Dendritic cell treated with granulocyte-macrophage colony-stimulating factor and Interleukin-4, amounts not matched to agents 40 ng/mL and 50 ng/mL, for 4 days (primary cell): Measurements from ENCODE around the gene OR1L8.
"Not testable (repeated sequence)": the region's sequence is repeated elsewhere in the genome, so short reads cannot be mapped to it uniquely, and the experiment has no call there.

Experiments
- H3K27ac Mint-ChIP-seq: one replicate; pipeline ENCODE4 v1.8.0; 2022; ENCODE audit warnings: mild to moderate bottlenecking, mixed read lengths
- H3K27me3 Mint-ChIP-seq: one replicate; pipeline ENCODE4 v1.8.0; 2022; ENCODE audit warnings: mild to moderate bottlenecking, mixed read lengths
- H3K36me3 Mint-ChIP-seq: one replicate; pipeline ENCODE4 v1.8.0; 2022; ENCODE audit warnings: low read depth, mixed read lengths
- H3K4me1 Mint-ChIP-seq: one replicate; pipeline ENCODE4 v1.8.0; 2022; ENCODE audit warnings: low read depth, mixed read lengths
- H3K4me3 Mint-ChIP-seq: one replicate; pipeline ENCODE4 v1.8.0; 2022; ENCODE audit warnings: mild to moderate bottlenecking, moderate library complexity, mixed read lengths
- H3K9me3 Mint-ChIP-seq: one replicate; pipeline ENCODE4 v1.8.0; 2022; ENCODE audit warnings: mixed read lengths
- intact Hi-C: fragments of 100-400 bp; cut with micrococcal nuclease; formaldehyde crosslinking; loops from one replicate; pipeline ENCODE4 v1.15.0; 2022

Gene OR1L8, protein sequence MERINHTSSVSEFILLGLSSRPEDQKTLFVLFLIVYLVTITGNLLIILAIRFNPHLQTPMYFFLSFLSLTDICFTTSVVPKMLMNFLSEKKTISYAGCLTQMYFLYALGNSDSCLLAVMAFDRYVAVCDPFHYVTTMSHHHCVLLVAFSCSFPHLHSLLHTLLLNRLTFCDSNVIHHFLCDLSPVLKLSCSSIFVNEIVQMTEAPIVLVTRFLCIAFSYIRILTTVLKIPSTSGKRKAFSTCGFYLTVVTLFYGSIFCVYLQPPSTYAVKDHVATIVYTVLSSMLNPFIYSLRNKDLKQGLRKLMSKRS

DNA sequence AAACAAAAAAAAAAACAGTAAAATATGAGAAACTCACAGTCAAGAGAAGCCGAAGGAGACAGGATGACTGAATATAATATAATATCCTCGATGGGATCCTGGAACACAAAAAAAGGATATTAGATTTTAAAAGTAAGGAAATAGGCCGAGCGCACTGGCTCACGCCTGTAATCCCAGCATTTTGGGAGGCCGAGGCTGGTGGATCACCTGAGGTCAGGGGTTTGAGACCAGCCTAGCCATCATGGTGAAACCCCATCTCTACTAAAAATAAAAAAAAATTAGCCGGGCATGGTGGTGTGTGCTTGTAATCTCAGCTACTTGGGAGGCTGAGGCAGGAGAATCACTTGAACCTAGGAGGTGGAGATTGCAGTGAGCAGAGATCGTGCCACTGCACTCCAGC, at the start of gene OR1L8:
Gene OR1L8 (minus strand): TSS at position 101 of the 400 bp plus-strand sequence. CDS start 14,907 bp downstream, outside the sequence.
- H3K9me3 Mint-ChIP-seq, H3K4me3 Mint-ChIP-seq, H3K27me3 Mint-ChIP-seq, H3K27ac Mint-ChIP-seq, intact Hi-C loops, H3K4me1 Mint-ChIP-seq, H3K36me3 Mint-ChIP-seq: not testable (repeated sequence)

DNA sequence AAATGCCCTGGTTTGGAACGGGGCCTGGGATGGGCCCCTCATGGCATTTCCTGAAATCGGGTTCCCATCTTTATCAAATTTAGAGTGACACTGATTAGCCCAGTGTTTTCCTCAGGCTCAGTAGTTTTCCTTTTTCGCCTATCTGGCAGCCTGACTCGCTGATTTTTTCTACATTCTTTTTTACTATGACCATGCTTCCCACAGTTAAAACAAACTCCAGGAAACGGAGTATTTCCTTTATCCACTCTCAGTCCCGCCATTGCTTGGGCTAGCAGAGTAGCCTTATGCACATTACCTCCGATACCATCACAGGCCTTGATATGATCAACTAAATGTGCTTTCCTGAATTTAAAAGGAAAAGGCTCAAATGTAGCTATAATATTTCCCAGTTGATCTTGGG, 36.8 kb upstream of the OR1L8 start:
- H3K36me3 Mint-ChIP-seq: no peaks in the 10 kb centered on the region
- H3K27ac Mint-ChIP-seq: no peak overlapping the region
- no peaks in the 10 kb centered on the region for H3K4me1 Mint-ChIP-seq
- intact Hi-C loops: no loop called here
- H3K27me3 Mint-ChIP-seq: no peaks in the 10 kb centered on the region
- H3K9me3 Mint-ChIP-seq: no peaks in the 10 kb centered on the region
- H3K4me3 Mint-ChIP-seq: no peak overlapping the region

DNA sequence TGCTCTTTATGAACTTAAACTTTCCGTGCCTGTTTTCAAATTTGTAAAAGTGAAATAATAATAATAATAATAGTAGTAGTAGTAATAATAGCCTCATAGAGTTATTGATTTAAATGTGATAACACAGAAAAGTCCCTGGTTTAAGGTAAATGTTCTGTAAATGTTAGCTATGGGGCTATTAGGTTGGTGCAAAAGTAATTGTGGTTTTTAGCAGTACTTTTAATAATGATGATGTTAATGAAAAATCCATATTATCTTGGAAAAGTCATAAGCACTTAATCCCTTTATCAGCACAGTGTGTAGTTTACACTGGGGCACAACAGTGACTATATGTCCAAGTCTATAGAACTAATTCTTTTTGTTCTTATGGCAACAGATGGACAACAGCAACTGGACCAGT, 31.2 kb upstream of the OR1L8 start, which contains the start of gene OR1Q1:
Gene OR1Q1 (plus strand): TSS at position 377 of the 400 bp plus-strand sequence. CDS start 0 bp downstream, at position 377.
- Mint-ChIP-seq H3K4me1 (no peaks in the 10 kb centered on the region), H3K36me3 (no peaks in the 10 kb centered on the region), H3K27ac (no peak within 1 kb of the TSS), H3K4me3 (no peak within 1 kb of the TSS), H3K27me3 (peaks cover 2% of the 10 kb centered on the region), H3K9me3 (no peaks in the 10 kb centered on the region)
- intact Hi-C loops: no loop called here

DNA sequence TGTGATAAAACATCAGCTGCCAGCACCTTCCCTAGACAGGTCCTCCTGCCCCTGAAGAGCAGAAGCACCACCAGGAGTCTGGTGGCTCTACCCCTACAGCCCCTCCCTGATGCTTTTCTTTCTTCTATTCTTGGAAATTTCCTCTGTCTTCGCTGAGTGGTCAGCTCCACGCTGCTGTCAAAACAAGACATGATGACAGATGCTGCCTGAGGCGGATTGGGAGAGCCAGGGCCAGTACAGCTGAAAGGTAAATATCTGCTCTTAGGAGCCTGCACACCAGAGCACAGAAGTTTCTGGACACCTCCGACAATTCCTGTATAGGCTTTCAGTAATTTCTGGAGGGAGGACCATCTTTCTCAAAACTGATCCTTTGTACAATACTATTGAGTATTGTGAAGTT, 26.6 kb upstream of the OR1L8 start:
- Mint-ChIP-seq H3K27me3 (peaks cover 2% of the 10 kb centered on the region), H3K9me3 (no peaks in the 10 kb centered on the region), H3K27ac (no peak overlapping the region), H3K36me3 (no peaks in the 10 kb centered on the region), H3K4me3 (no peak overlapping the region), H3K4me1 (no peaks in the 10 kb centered on the region)
- intact Hi-C loops: no loop called here

DNA sequence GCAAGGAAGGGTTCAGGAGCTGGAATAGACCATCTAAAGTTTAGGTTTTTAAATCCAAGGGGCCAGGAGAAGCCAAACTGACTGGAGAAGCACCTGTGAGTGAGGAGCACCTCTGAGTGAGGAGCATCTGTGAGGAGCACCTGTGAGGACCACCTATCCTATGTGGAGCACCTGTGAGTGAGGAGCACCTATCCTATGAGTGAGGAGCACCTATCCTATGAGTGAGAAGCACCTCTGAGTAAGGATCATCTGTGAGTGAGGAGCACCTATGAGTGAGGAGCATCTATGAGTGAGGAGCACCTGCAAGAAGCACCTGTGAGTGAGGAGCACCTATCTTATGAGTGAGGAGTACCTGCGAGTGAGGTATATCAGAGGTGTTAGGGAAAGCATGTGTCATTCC, 23.4 kb upstream of the OR1L8 start:
- H3K27ac Mint-ChIP-seq: no peak overlapping the region
- peaks cover 6% of the 10 kb centered on the region for H3K27me3 Mint-ChIP-seq
- H3K36me3 Mint-ChIP-seq: no peaks in the 10 kb centered on the region
- no peak overlapping the region for H3K4me3 Mint-ChIP-seq
- H3K4me1 Mint-ChIP-seq: no peaks in the 10 kb centered on the region
- H3K9me3 Mint-ChIP-seq: peaks cover 5% of the 10 kb centered on the region
- intact Hi-C loops: no loop called here

DNA sequence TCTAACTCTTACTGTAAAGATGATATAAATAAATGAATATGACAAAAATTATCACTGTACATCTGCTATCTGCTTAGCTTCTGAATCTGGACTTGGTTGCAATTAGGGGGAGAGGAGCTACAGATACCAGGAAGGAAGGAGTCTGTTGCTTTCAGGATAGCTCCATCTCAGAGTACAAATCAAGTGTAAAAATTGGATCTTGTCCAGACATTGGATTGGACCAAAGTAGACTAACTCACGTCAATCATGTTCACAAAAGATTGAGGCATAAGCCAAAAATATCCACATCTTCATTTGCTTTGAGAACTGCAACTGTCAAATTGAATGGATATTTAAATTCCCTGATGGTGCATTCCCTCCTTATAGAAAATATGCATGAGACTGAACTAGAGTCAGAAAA, 22.5 kb upstream of the OR1L8 start:
- intact Hi-C loops: no loop called here
- Mint-ChIP-seq H3K27ac (no peak overlapping the region), H3K36me3 (no peaks in the 10 kb centered on the region), H3K4me3 (no peak overlapping the region), H3K27me3 (peaks cover 4% of the 10 kb centered on the region), H3K4me1 (no peaks in the 10 kb centered on the region), H3K9me3 (peaks cover 7% of the 10 kb centered on the region)

DNA sequence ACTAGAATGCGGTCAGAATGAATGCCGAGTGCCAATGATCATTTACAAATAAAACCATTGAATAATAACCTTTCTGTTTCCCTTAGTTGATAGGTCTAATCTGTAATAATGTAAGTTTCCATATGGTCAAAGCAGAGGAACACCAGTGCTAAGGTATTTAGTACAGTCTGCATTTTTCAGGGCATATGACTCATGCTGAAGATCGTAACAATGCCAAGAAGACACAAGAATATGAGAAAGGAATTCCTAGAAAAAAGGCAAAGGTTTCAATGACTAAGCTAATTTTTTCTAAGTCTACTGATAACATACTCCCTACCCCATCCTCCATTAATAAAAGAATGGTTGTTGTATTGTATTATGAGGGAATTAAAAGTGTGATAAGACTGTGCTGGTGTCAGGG, 2.8 kb downstream of the OR1L8 start:
- intact Hi-C loops: no loop called here
- Mint-ChIP-seq H3K36me3 (no peaks in the 10 kb centered on the region), H3K9me3 (peaks cover 5% of the 10 kb centered on the region), H3K27me3 (no peaks in the 10 kb centered on the region), H3K4me3 (no peak overlapping the region), H3K4me1 (no peaks in the 10 kb centered on the region), H3K27ac (no peak overlapping the region)

DNA sequence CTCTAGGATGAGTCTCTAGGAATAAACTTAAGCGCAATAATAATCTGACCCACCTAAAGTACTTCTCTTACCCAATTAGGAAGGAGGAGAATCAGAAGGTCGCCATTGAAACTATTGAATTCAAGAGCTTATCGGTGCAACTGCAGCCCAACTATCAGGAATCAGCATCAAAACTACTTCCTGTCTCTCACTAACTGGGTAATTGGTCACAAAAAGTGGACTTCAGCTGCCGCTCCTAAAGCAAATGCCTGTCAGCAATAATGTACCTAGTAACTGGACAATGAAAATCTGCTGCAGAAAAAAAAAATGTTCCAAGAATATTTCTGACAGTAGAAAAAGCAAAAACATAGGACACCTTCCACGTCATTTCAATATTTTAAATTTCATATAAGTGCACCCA, 3.3 kb downstream of the OR1L8 start:
- no peaks in the 10 kb centered on the region for H3K36me3 Mint-ChIP-seq
- H3K9me3 Mint-ChIP-seq: peaks cover 5% of the 10 kb centered on the region
- H3K4me3 Mint-ChIP-seq: no peak overlapping the region
- H3K27me3 Mint-ChIP-seq: no peaks in the 10 kb centered on the region
- H3K4me1 Mint-ChIP-seq: no peaks in the 10 kb centered on the region
- H3K27ac Mint-ChIP-seq: no peak overlapping the region
- intact Hi-C loops: no loop called here

DNA sequence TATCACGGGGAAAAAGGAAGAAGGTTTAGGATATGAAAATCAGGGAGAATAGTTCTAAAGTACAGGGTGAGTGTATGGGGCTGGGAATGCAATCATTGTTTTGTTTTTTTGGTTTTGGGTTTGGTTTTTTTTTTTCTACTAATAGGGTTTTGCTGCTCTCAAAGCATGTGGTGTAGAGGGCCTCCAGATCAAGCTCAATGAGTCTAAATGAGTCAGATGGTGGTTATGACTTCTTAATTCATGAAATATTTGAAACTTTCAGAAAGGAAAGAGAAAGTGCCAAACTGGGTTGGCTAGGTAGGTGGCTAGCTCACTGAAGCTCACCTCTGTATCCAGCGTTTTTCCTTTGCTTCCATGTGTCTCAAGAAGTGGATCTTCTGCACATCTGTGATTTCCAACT, 10.7 kb downstream of the OR1L8 start:
- intact Hi-C loops: no loop called here
- Mint-ChIP-seq H3K9me3 (peaks cover 5% of the 10 kb centered on the region), H3K27me3 (no peaks in the 10 kb centered on the region), H3K27ac (no peak overlapping the region), H3K4me3 (no peak overlapping the region), H3K36me3 (no peaks in the 10 kb centered on the region), H3K4me1 (no peaks in the 10 kb centered on the region)

DNA sequence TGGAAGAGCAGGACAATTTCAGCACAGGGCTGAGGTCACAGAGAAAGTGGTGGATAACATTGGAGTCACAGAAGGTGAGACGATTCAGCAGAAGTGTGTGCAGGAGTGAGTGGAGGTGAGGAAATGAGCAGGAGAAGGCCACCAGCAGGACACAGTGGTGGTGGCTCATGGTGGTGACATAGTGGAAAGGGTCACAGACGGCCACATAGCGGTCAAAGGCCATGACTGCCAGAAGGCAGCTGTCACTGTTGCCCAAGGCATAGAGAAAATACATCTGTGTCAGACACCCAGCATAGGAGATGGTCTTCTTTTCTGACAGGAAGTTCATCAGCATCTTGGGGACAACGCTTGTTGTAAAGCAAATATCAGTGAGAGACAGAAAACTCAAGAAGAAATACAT, 15.3 kb downstream of the OR1L8 start:
- no peak overlapping the region for H3K27ac Mint-ChIP-seq
- no peaks in the 10 kb centered on the region for H3K9me3 Mint-ChIP-seq
- H3K36me3 Mint-ChIP-seq: no peaks in the 10 kb centered on the region
- no peaks in the 10 kb centered on the region for H3K4me1 Mint-ChIP-seq
- intact Hi-C loops: no loop called here
- no peak overlapping the region for H3K4me3 Mint-ChIP-seq
- no peaks in the 10 kb centered on the region for H3K27me3 Mint-ChIP-seq

DNA sequence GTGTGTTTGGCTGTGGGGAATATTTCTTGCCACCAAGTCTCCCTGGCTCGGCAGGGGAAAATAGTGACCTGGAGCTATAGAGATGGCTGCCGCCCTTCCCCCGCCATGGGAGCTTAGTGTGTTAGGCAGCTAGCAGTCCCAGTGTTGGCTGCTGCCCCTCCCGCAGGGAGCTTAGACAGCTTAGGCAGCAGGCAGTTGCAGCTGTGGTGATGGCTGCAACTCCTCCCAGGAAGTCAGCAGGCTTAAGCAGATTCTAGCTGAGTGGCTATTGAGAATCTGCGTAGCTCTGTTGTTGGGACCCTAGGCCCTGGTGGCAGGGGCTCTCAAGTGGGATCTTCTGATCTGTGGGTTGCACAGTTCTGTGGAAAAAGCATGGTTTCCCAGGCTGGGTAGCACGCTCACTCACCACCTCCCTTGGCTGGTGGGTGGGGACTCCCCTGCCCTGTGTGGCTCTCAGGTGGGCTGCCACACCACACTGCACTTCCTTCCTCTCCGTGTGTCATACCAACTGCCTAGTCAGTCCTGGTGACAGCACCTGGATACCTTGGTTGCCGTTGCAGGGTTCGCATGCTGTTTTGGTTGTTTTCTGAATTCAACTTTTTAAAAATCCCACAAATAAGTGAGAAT, 20.9 kb downstream of the OR1L8 start:
- H3K9me3 Mint-ChIP-seq: no peaks in the 10 kb centered on the region
- no peaks in the 10 kb centered on the region for H3K4me1 Mint-ChIP-seq
- intact Hi-C loops: no loop called here

DNA sequence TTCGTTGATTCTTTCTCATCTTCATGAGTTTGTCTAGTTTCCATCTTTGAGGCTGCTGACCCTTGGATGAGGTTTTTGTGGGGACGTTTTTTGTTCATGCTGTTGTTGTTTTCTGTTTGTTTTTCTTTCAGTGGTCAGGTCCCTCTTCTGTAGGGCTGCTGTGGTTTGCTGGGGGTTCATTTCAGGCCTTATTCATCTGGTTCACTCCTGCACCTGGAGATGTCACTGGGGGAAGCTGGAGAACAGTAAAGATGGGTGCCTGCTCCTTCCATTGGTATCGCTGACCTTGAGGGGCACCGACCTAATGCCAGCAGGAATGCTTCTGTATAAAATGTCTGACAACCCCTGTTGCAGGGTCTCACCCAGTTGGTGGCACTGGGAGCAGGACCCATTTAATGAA, 21.7 kb downstream of the OR1L8 start:
- no peaks in the 10 kb centered on the region for H3K9me3 Mint-ChIP-seq

More for the DNA sequence above, 20.9 kb downstream of the OR1L8 start:
- Mint-ChIP-seq H3K27me3 (peaks cover 3% of the 10 kb centered on the region), H3K4me3 (no peak overlapping the region), H3K27ac (no peak overlapping the region), H3K36me3 (no peaks in the 10 kb centered on the region)

DNA sequence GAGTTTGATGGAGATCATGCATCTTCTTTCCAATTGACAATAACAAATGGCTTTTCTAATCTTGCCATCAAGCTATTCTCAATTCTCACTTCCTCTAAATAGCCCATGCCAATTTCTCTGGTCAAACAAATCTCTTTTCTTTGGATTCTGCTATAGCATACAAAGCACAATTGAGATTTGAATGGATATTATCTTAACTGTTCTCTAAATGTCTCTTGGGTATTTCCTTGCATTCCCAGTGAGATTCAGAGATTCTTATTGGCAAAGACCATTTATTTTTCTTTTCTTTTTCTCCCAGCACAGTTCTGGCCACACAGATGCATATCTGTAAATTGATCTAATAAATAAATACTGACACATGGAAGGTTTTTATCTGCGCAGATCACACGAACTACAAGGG, 30.4 kb downstream of the OR1L8 start, which contains the start of gene OR1N2:
Gene OR1N2 (plus strand): TSS at position 301 of the 400 bp plus-strand sequence. CDS start 100 bp downstream, outside the sequence.
- Mint-ChIP-seq H3K4me3 (no peak within 1 kb of the TSS), H3K4me1 (no peaks in the 10 kb centered on the region), H3K36me3 (no peaks in the 10 kb centered on the region), H3K27ac (no peak within 1 kb of the TSS), H3K27me3 (no peaks in the 10 kb centered on the region), H3K9me3 (no peaks in the 10 kb centered on the region)
- intact Hi-C loops: no loop called here

More for the DNA sequence above, 21.7 kb downstream of the OR1L8 start:
- peaks cover 3% of the 10 kb centered on the region for H3K27me3 Mint-ChIP-seq
- H3K27ac Mint-ChIP-seq: no peak overlapping the region
- H3K4me3 Mint-ChIP-seq: no peak overlapping the region
- no peaks in the 10 kb centered on the region for H3K36me3 Mint-ChIP-seq
- H3K4me1 Mint-ChIP-seq: no peaks in the 10 kb centered on the region
- intact Hi-C loops: no loop called here

DNA sequence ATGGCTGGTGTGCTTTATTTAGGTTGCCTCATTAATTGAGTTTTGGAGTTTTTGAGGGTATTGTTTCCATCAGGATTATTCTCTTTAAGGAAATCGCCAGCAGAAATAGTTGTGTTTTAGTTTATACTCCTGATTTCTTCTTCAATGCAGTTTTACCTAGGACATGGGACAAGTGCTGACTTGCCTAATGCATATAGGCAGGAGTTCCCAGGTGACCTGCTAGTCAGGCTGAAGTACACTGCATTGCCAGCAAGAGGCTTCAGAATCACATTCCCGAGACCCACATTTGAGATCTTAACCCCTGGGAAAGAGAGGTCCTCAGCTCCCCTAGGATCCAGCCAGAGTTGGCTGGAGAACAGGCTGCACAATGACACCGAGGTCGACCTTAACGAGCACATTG, 31.8 kb downstream of the OR1L8 start:
- Mint-ChIP-seq H3K4me1 (no peaks in the 10 kb centered on the region), H3K27ac (no peak overlapping the region), H3K36me3 (no peaks in the 10 kb centered on the region), H3K27me3 (no peaks in the 10 kb centered on the region), H3K9me3 (no peaks in the 10 kb centered on the region), H3K4me3 (no peak overlapping the region)
- intact Hi-C loops: no loop called here
